Measurements from ENCODE around the gene UNC119.

- TF ChIP-seq EZH2phosphoT487 (IDR thresholded peaks at IDR 0.05; ENCODE audit: unreplicated experiment): no peak
- TF ChIP-seq POLR2AphosphoS5 (IDR thresholded peaks at IDR 0.05; ENCODE audit: low read depth): no peak
- no peak for TF ChIP-seq CTCF (conservative IDR thresholded peaks at IDR 0.05; ENCODE audit: low read depth in 2 of 2)
- TF ChIP-seq ZNF114 (CRISPR knock-in tag; IDR thresholded peaks at IDR 0.05): no peak
- TF ChIP-seq REST (IDR thresholded peaks at IDR 0.05; ENCODE audit: unreplicated experiment): no peak
- TF ChIP-seq ZNF462 (CRISPR knock-in tag; IDR thresholded peaks at IDR 0.05): no peak
- TF ChIP-seq EZH2 (IDR thresholded peaks at IDR 0.05; ENCODE audit: low read depth, unreplicated experiment): no peak
- no peak for TF ChIP-seq JUNB (IDR thresholded peaks at IDR 0.05; ENCODE audit: unreplicated experiment)
- TF ChIP-seq ETS1 (IDR thresholded peaks at IDR 0.05): no peak
These were observed 45.4 kb upstream of the UNC119 start for GRCh38 chr17:28597606-28598383.

All from GM23338 (cell line).